H1 (cell line): ENCODE measurements around the gene AOPEP. TPM values are rescaled to one million over a fixed set of nuclear protein-coding genes. Genes with fewer than 3 reads are reported as not detected.

Source experiments
- CTCF ChIA-PET: fragments of 300-600 bp; sonication (Branson Sonifier 250); formaldehyde crosslinking; loops from one replicate; lab custom pipeline; 2021; ENCODE audit not compliant: partially characterized antibody; lab: Charles Lee
- POLR2A ChIA-PET: fragments of 300-600 bp; sonication (Branson Sonifier 250); formaldehyde crosslinking; loops from one replicate; lab custom pipeline; 2021; ENCODE audit warnings: inconsistent platforms; ENCODE audit not compliant: partially characterized antibody; lab: Charles Lee
- DNase-seq, 2 experiments: peaks; one replicate each; pipeline versions ENCODE4 v3.0.0 to v3.0.0-alpha.2; 2010 to 2022; ENCODE audit warnings: low spot score in 2 of 2, low read depth in 1 of 2, mixed read lengths in 1 of 2
- FAIRE-seq: peaks from 2 replicates; lab custom pipeline; 2011; peaks lifted over from hg19 to GRCh38; lab: Jason Lieb, UNC
- H2AFZ ChIP-seq: 2 replicates; pipeline ENCODE4 v1.8.1; 2012; ENCODE audit warnings: low read length, inconsistent platforms
- H2AK5ac ChIP-seq: 2 replicates; pipeline ENCODE4 v1.6.1; 2013; ENCODE audit warnings: low read depth, low read length
- H2BK120ac ChIP-seq: replicated peaks from 2 replicates; pipeline ENCODE3; 2013; ENCODE audit warnings: low read depth, low read length, inconsistent platforms
- H2BK12ac ChIP-seq: 2 replicates; pipeline ENCODE4 v1.6.1; 2013; ENCODE audit warnings: low read depth, low read length
- H2BK15ac ChIP-seq: 2 replicates; pipeline ENCODE4 v1.6.1; 2013; ENCODE audit warnings: low read length
- H2BK20ac ChIP-seq: 2 replicates; pipeline ENCODE4 v1.6.1; 2013; ENCODE audit warnings: low read length
- H2BK5ac ChIP-seq: 2 replicates; pipeline ENCODE4 v1.6.1; 2013; ENCODE audit warnings: low read depth, low read length
- H3K14ac ChIP-seq: 2 replicates; pipeline ENCODE4 v1.6.1; 2013; ENCODE audit warnings: inconsistent platforms; ENCODE audit not compliant: insufficient read length
- H3K18ac ChIP-seq: 2 replicates; pipeline ENCODE4 v1.6.1; 2013; ENCODE audit warnings: low read length; ENCODE audit errors: extremely low read depth
- H3K23ac ChIP-seq: 2 replicates; pipeline ENCODE4 v1.6.1; 2013; ENCODE audit warnings: inconsistent platforms; ENCODE audit not compliant: insufficient read length
- H3K23me2 ChIP-seq: 2 replicates; pipeline ENCODE4 v1.6.1; 2013; ENCODE audit warnings: low read depth, low read length
- H3K27ac ChIP-seq: 2 replicates; pipeline ENCODE4 v1.6.1; 2011; ENCODE audit warnings: low read depth, low read length, inconsistent platforms
- H3K27me3 ChIP-seq, 4 experiments: replicated peaks in 1 of 4; 1 replicate in 1 of 4; 2 replicates in 3 of 4; pipeline versions ENCODE4 v1.6.1 to v1.8.1; 2011 to 2013; ENCODE audit warnings: low read length in 3 of 4, mild to moderate bottlenecking in 3 of 4, inconsistent platforms in 2 of 4, mixed read lengths in 2 of 4, moderate library complexity in 1 of 4; ENCODE audit not compliant: control insufficient read depth in 3 of 4, insufficient read depth in 3 of 4; ENCODE audit errors: extremely low read depth in 1 of 4
- H3K36me3 ChIP-seq, 4 experiments: 2 replicates each; pipeline versions ENCODE4 v1.6.1 to v1.8.1; 2011 to 2013; ENCODE audit warnings: mild to moderate bottlenecking in 4 of 4, low read length in 3 of 4, moderate library complexity in 2 of 4, control low read depth in 1 of 4, inconsistent platforms in 1 of 4; ENCODE audit not compliant: insufficient read depth in 4 of 4, control insufficient read depth in 2 of 4
- H3K4ac ChIP-seq: replicated peaks from 2 replicates; pipeline ENCODE3; 2013; ENCODE audit warnings: low read length, low read depth, mixed read lengths, inconsistent platforms; ENCODE audit not compliant: insufficient read length
- H3K4me1 ChIP-seq, 4 experiments: replicated peaks in 1 of 4; 1 replicate in 1 of 4; 2 replicates in 3 of 4; pipeline versions ENCODE4 v1.6.1 to v1.8.1; 2011 to 2013; ENCODE audit warnings: low read length in 3 of 4, inconsistent platforms in 2 of 4, mixed read lengths in 1 of 4; ENCODE audit not compliant: insufficient read depth in 4 of 4, control insufficient read depth in 3 of 4
- H3K4me2 ChIP-seq, 2 experiments: 2 replicates each; pipeline versions ENCODE4 v1.6.1 to v1.8.1; 2011 to 2013; ENCODE audit warnings: low read depth in 2 of 2, low read length in 2 of 2, control low read depth in 1 of 2, inconsistent platforms in 1 of 2, mild to moderate bottlenecking in 1 of 2; ENCODE audit not compliant: insufficient read depth in 1 of 2
- H3K4me3 ChIP-seq, 4 experiments: fragments of 200-600, 300-600 bp in 1 of 4; sonication (generic), shearing (Covaris generic), sonication (Bioruptor Twin) in 1 of 4; 2 replicates each; pipeline versions ENCODE4 v1.5.1 to v1.8.1; 2011 to 2016; ENCODE audit warnings: low read length in 4 of 4, low read depth in 3 of 4, control low read depth in 2 of 4, inconsistent platforms in 2 of 4, mild to moderate bottlenecking in 2 of 4, mixed read lengths in 1 of 4, moderate library complexity in 1 of 4; ENCODE audit not compliant: insufficient read depth in 2 of 4; ENCODE audit errors: extremely low read depth in 1 of 4
- H3K56ac ChIP-seq: replicated peaks from 2 replicates; pipeline ENCODE3; 2013; ENCODE audit warnings: low read depth, mild to moderate bottlenecking, mixed read lengths, low read length, inconsistent platforms; ENCODE audit not compliant: insufficient read length
- H3K79me1 ChIP-seq: 2 replicates; pipeline ENCODE4 v1.6.1; 2013; ENCODE audit warnings: low read depth, low read length, control low read depth
- H3K79me2 ChIP-seq, 2 experiments: 2 replicates each; pipeline versions ENCODE4 v1.6.1 to v1.8.1; 2012 to 2013; ENCODE audit warnings: low read length in 2 of 2, mild to moderate bottlenecking in 2 of 2, inconsistent platforms in 1 of 2; ENCODE audit not compliant: insufficient read depth in 2 of 2, control insufficient read depth in 1 of 2
- H3K9ac ChIP-seq, 4 experiments: replicated peaks in 1 of 4; 1 replicate in 1 of 4; 2 replicates in 3 of 4; pipeline versions ENCODE4 v1.6.1 to v1.8.1; 2011 to 2013; ENCODE audit warnings: low read depth in 3 of 4, low read length in 3 of 4, control low read depth in 2 of 4, mild to moderate bottlenecking in 2 of 4, moderate library complexity in 2 of 4, inconsistent platforms in 1 of 4; ENCODE audit errors: extremely low read depth in 1 of 4
- H3K9me3 ChIP-seq, 2 experiments: 2 replicates each; pipeline versions ENCODE4 v1.6.1 to v1.8.1; 2012 to 2013; ENCODE audit warnings: mild to moderate bottlenecking in 2 of 2, moderate library complexity in 2 of 2, control low read depth in 1 of 2, inconsistent platforms in 1 of 2, low read depth in 1 of 2, low read length in 1 of 2, mixed read lengths in 1 of 2; ENCODE audit not compliant: insufficient read depth in 2 of 2
- H4K20me1 ChIP-seq, 2 experiments: replicated peaks in 1 of 2; 2 replicates each; pipeline versions ENCODE3 to v1.8.1; 2011 to 2013; ENCODE audit warnings: inconsistent platforms in 2 of 2, low read length in 2 of 2, mild to moderate bottlenecking in 1 of 2; ENCODE audit not compliant: insufficient read depth in 2 of 2, control insufficient read depth in 1 of 2
- H4K5ac ChIP-seq: 2 replicates; pipeline ENCODE4 v1.6.1; 2013; ENCODE audit warnings: low read length, low read depth, mixed read lengths, inconsistent platforms; ENCODE audit not compliant: insufficient read length
- H4K8ac ChIP-seq: 2 replicates; pipeline ENCODE4 v1.8.0; 2013; ENCODE audit warnings: mild to moderate bottlenecking, moderate library complexity, low read length, inconsistent platforms; ENCODE audit not compliant: insufficient read depth; ENCODE audit errors: extremely low read depth
- H4K91ac ChIP-seq: replicated peaks from 2 replicates; pipeline ENCODE3; 2013; ENCODE audit warnings: low read length, mixed read lengths, inconsistent platforms; ENCODE audit not compliant: insufficient read length
- BACH1 ChIP-seq: IDR thresholded peaks from 2 replicates; pipeline ENCODE4 v1.6.1; 2012; ENCODE audit warnings: low read length, improper control_type of control experiment
- CEBPB ChIP-seq: IDR thresholded peaks from 2 replicates; pipeline ENCODE4 v1.6.1; 2012; ENCODE audit warnings: low read depth, low read length
- KDM5A ChIP-seq: fragments of 200-600 bp; IDR thresholded peaks from 2 replicates; pipeline ENCODE4 v1.7.1; 2012; ENCODE audit warnings: mild to moderate bottlenecking, low read length, inconsistent platforms, mixed read lengths
- RAD21 ChIP-seq, 2 experiments: IDR thresholded peaks in 1 of 2; conservative IDR thresholded peaks in 1 of 2; 2 replicates each; pipeline ENCODE4 v1.6.1; 2011; ENCODE audit warnings: low read depth in 2 of 2, low read length in 2 of 2, improper control_type of control experiment in 1 of 2, inconsistent platforms in 1 of 2, mild to moderate bottlenecking in 1 of 2, moderate library complexity in 1 of 2
- RNF2 ChIP-seq: fragments of 200-900, 300-1000 bp; sonication (generic); IDR thresholded peaks from 2 replicates; pipeline ENCODE4 v1.7.1; 2016; ENCODE audit warnings: borderline replicate concordance, low read depth, mild to moderate bottlenecking, antibody characterized with exemption, low read length; ENCODE audit not compliant: poor library complexity, severe bottlenecking; ENCODE audit errors: missing control alignments
- SP1 ChIP-seq: IDR thresholded peaks from 2 replicates; pipeline ENCODE4 v1.6.1; 2011; ENCODE audit warnings: low read depth, low read length
- WGBS, 2 experiments: shearing (Covaris generic) in 1 of 2; methylation state at CpG; one replicate each; pipeline versions ENCODE4 v1.1.6 to v1.1.7; 2013 to 2015; ENCODE audit warnings: low lambda C conversion rate in 2 of 2, mixed read lengths in 2 of 2, inconsistent platforms in 1 of 2, low coverage in 1 of 2, missing lambda C conversion rate in 1 of 2; ENCODE audit not compliant: insufficient replicate concordance in 2 of 2, insufficient coverage in 1 of 2, insufficient read length in 1 of 2; ENCODE audit errors: extremely low coverage in 1 of 2, missing lambda C conversion rate in 1 of 2; 5-methylcytosine and 5-hydroxymethylcytosine counted together
- polyA plus RNA-seq, 7 experiments: library from polyadenylated mRNA; depleted of rRNA in 3 of 7; stranded (reverse) in 5 of 7; unstranded in 2 of 7; fragments of >200 nt in 5 of 7; fragments of 200-250 nt in 2 of 7; gene quantifications; 1 replicate in 5 of 7; 2 replicates in 1 of 7; 4 replicates in 1 of 7; pipeline versions ENCODE4 v1.2.1 to v1.2.3, GENCODE V29; 2011 to 2013; ENCODE audit warnings: missing spikeins in 2 of 7, mixed read lengths in 2 of 7
- total RNA-seq: library from RNA; stranded (reverse); fragmentation: NEBNext Ultra II Directional; extraction: Animal tissue kit (Norgen Biotek cat#: 25700); gene quantifications from 2 replicates; pipeline ENCODE4 v1.2.1, GENCODE V29; 2021
- TF ChIP-seq, protein P1 (sequence below), 3 experiments: IDR thresholded peaks; 1 replicate in 2 of 3; 2 replicates in 1 of 3; pipeline versions ENCODE4 v1.5.1 to v1.6.1; 2011; ENCODE audit warnings: low read length in 3 of 3, mild to moderate bottlenecking in 3 of 3, inconsistent platforms in 2 of 3, low read depth in 1 of 3, moderate library complexity in 1 of 3; ENCODE audit not compliant: insufficient read depth in 1 of 3; ENCODE audit errors: control extremely low read depth in 1 of 3

Gene AOPEP
- total and polyA plus RNA-seq, 2 of the 8 experiments (the other 6 are each of a cell fraction or from before 2014, with no cell fraction given) = 6.1 to 14.3 TPM

DNA sequence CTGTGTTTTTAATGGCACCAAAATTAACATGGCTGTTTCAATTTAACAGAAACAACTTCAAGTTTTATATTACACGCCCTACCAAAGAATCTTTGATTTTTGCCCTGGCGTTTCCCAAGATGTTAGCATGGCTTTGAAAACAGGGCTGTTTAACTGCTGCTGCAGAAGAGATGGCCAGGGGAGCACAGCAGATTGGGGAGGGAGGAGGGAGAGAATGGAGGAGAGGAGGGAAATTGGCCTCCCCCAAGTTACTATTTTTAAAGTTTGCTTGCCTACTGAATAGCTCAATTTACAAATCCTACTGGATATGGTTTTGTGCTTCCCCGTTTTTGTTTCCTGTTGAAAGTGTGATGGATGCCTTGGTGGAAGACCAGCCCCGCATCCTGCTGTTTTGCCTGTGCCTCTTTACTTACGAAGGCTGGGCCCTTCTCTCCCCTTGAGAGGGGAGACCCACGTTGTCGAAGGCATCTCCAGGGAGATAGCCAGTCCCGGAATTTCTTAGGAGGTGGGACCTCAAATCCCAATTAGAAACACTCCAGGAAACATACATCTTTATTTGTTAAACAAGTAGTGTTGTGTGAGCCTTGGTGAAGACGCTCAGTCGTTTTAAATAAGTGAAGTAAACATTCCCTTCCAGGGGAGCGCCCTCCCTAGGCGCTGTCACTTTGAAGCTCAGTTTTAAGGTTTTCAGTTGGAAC, 98.6 kb downstream of the AOPEP start:
- H3K9ac ChIP-seq = no peak overlapping the region; a peak in 1 of 7 replicates
- TF ChIP-seq CEBPB (no peak), RNF2 (no peak), KDM5A (no peak), BACH1 (no peak), SP1 (0 out of 2 replicates have a peak, but pooled peaks have one; percentile 22), RAD21 (IDR thresholded peaks at IDR 0.05 in 1 of 2, conservative IDR thresholded peaks at IDR 0.05 in 1 of 2; ENCODE audit: low read depth in 2 of 2, low read length in 2 of 2) (peak in 1 of 2 experiments; percentile 0; a peak in 1 of 4 replicates)
- TF ChIP-seq, protein P1, sequence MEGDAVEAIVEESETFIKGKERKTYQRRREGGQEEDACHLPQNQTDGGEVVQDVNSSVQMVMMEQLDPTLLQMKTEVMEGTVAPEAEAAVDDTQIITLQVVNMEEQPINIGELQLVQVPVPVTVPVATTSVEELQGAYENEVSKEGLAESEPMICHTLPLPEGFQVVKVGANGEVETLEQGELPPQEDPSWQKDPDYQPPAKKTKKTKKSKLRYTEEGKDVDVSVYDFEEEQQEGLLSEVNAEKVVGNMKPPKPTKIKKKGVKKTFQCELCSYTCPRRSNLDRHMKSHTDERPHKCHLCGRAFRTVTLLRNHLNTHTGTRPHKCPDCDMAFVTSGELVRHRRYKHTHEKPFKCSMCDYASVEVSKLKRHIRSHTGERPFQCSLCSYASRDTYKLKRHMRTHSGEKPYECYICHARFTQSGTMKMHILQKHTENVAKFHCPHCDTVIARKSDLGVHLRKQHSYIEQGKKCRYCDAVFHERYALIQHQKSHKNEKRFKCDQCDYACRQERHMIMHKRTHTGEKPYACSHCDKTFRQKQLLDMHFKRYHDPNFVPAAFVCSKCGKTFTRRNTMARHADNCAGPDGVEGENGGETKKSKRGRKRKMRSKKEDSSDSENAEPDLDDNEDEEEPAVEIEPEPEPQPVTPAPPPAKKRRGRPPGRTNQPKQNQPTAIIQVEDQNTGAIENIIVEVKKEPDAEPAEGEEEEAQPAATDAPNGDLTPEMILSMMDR (IDR thresholded peaks at IDR 0.05; ENCODE audit: control extremely low read depth in 1 of 3, insufficient read depth in 1 of 3, low read depth in 1 of 3, low read length in 3 of 3) = no peak

More for the DNA sequence above, 98.6 kb downstream of the AOPEP start:
- Histone ChIP-seq H2BK12ac (no peak overlapping the region), H3K18ac (peak overlapping the region; percentile 20; the same call in 1 of the 2 replicates), H3K23ac (no peak overlapping the region), H3K23me2 (no peaks in the 10 kb centered on the region; the same call in 1 of the 2 replicates), H4K20me1 (peaks cover 0 to 2% of the 10 kb centered on the region in 2 experiments), H3K4me1 (peaks cover 9 to 13% (median 11%) of the 10 kb centered on the region in 4 experiments), H3K27me3 (peaks cover 0 to 16% (median 2%) of the 10 kb centered on the region in 4 experiments; a peak in 4 of 7 replicates), H4K5ac (no peak overlapping the region), H2BK120ac (no peak overlapping the region), H2AFZ (no peak overlapping the region), H4K91ac (no peak overlapping the region), H3K14ac (no peak overlapping the region), H2BK20ac (no peak overlapping the region), H3K4ac (no peak overlapping the region), H3K56ac (no peak overlapping the region), H3K36me3 (no peaks in the 10 kb centered on the region; a peak in 1 of 8 replicates), H2BK5ac (no peak overlapping the region), H3K9me3 (no peaks in the 10 kb centered on the region), H4K8ac (no peak overlapping the region), H3K79me2 (no peaks in the 10 kb centered on the region), H2BK15ac (no peak overlapping the region), H2AK5ac (no peak overlapping the region), H3K4me3 (peak overlapping the region in 1 of 4 experiments; percentile 30; a peak in 3 of 8 replicates), H3K79me1 (no peaks in the 10 kb centered on the region), H3K27ac (no peak overlapping the region), H3K4me2 (peak overlapping the region; percentile 23 to 35)
- peak; percentile 50 to 59 for DNase-seq
- FAIRE-seq = peak; percentile 88
- 16% methylated on average over 12 of the region's 12 CpGs; no CpG with 5 or more reads in 1 of the 2 experiments for WGBS, 2 experiments
- POLR2A ChIA-PET = interaction anchor here (0.5 to 1.5 kb wide), 3 partner anchors 10 to 90 kb away, joined by 3 read pairs; no protein-coding TSS in a partner anchor
- CTCF ChIA-PET = interaction anchor here (0.5 to 2.0 kb wide), 5 partner anchors 9 to 303 kb away, joined by 3 to 7 read pairs (median 3); no protein-coding TSS in a partner anchor
